ENCODE data around the gene EML4. TPM values are rescaled to one million over a fixed set of nuclear protein-coding genes. Genes with fewer than 3 reads are reported as not detected.

EML4 gene
- total RNA-seq, 1 donor from 2014 or later, result 68.2 TPM

- H3K4me1 ChIP-seq (ENCODE audit: insufficient read depth, low read length), result no peaks in the 10 kb centered on the region
- no peak overlapping the region for H2AFZ ChIP-seq (ENCODE audit: low read depth, low read length)
- FAIRE-seq, result no peak
- H3K27ac Mint-ChIP-seq (ENCODE audit: unreplicated experiment), result no peak overlapping the region
- no peak overlapping the region for H3K4me3 Mint-ChIP-seq (ENCODE audit: unreplicated experiment)
- H3K36me3 Mint-ChIP-seq (ENCODE audit: low read depth, unreplicated experiment), result peaks cover 7% of the 10 kb centered on the region
- no peak overlapping the region for H3K4me2 ChIP-seq (ENCODE audit: low read length)
- H3K27ac ChIP-seq (ENCODE audit: low read depth, low read length), result no peak overlapping the region
- no peak overlapping the region for H3K4me3 ChIP-seq (ENCODE audit: insufficient read depth, low read depth, low read length)
- H4K20me1 ChIP-seq (ENCODE audit: insufficient read depth, low read length), result peaks cover 37% of the 10 kb centered on the region
- no peak for DNase-seq (ENCODE audit: low read depth)
- no peaks in the 10 kb centered on the region for H3K36me3 ChIP-seq (ENCODE audit: insufficient read depth, low read length)
- no peak for TF ChIP-seq EZH2 (IDR thresholded peaks at IDR 0.05; ENCODE audit: insufficient read depth, low read length)
- TF ChIP-seq CTCF (IDR thresholded peaks at IDR 0.05; ENCODE audit: insufficient read depth, low read depth, low read length), result no peak
- H3K9me3 ChIP-seq (ENCODE audit: insufficient read depth, low read depth, low read length), result no peaks in the 10 kb centered on the region
- H3K27me3 Mint-ChIP-seq (ENCODE audit: low read depth, unreplicated experiment), result no peaks in the 10 kb centered on the region
- no peaks in the 10 kb centered on the region for H3K27me3 ChIP-seq (ENCODE audit: insufficient read depth, low read length)
- peaks cover 92% of the 10 kb centered on the region for H3K79me2 ChIP-seq (ENCODE audit: insufficient read depth, low read length)
- H3K9me3 Mint-ChIP-seq (ENCODE audit: unreplicated experiment), result peaks cover 2% of the 10 kb centered on the region
- H3K4me1 Mint-ChIP-seq (ENCODE audit: low read depth, unreplicated experiment), result peaks cover 13% of the 10 kb centered on the region
- no peak overlapping the region for H3K9ac ChIP-seq (ENCODE audit: low read length)
These were observed 9.2 kb downstream of the EML4 start for GRCh38 chr2:42178335-42178734.

- H3K4me1 Mint-ChIP-seq (ENCODE audit: low read depth, unreplicated experiment), result peaks cover 20% of the 10 kb centered on the region
- no peak overlapping the region for H2AFZ ChIP-seq (ENCODE audit: low read depth, low read length)
- H3K79me2 ChIP-seq (ENCODE audit: insufficient read depth, low read length), result peaks cover 89% of the 10 kb centered on the region
- no peak overlapping the region for H3K27ac ChIP-seq (ENCODE audit: low read depth, low read length)
- H3K36me3 Mint-ChIP-seq (ENCODE audit: low read depth, unreplicated experiment), result peaks cover 7% of the 10 kb centered on the region
- H3K4me3 ChIP-seq (ENCODE audit: insufficient read depth, low read depth, low read length), result no peak overlapping the region
- no peak overlapping the region for H3K9ac ChIP-seq (ENCODE audit: low read length)
- peaks cover 37% of the 10 kb centered on the region for H4K20me1 ChIP-seq (ENCODE audit: insufficient read depth, low read length)
- no peaks in the 10 kb centered on the region for H3K27me3 Mint-ChIP-seq (ENCODE audit: low read depth, unreplicated experiment)
- no peak overlapping the region for H3K4me3 Mint-ChIP-seq (ENCODE audit: unreplicated experiment)
- no peak for DNase-seq (ENCODE audit: low read depth)
- no peak overlapping the region for H3K4me2 ChIP-seq (ENCODE audit: low read length)
- TF ChIP-seq EZH2 (IDR thresholded peaks at IDR 0.05; ENCODE audit: insufficient read depth, low read length) (no peak), CTCF (IDR thresholded peaks at IDR 0.05; ENCODE audit: insufficient read depth, low read depth, low read length) (no peak)
- no peak for FAIRE-seq
- peaks cover 2% of the 10 kb centered on the region for H3K9me3 Mint-ChIP-seq (ENCODE audit: unreplicated experiment)
- no peak overlapping the region for H3K27ac Mint-ChIP-seq (ENCODE audit: unreplicated experiment)
- no peaks in the 10 kb centered on the region for H3K4me1 ChIP-seq (ENCODE audit: insufficient read depth, low read length)
- H3K9me3 ChIP-seq (ENCODE audit: insufficient read depth, low read depth, low read length), result no peaks in the 10 kb centered on the region
- H3K36me3 ChIP-seq (ENCODE audit: insufficient read depth, low read length), result no peaks in the 10 kb centered on the region
- no peaks in the 10 kb centered on the region for H3K27me3 ChIP-seq (ENCODE audit: insufficient read depth, low read length)
These were observed 11.1 kb downstream of the EML4 start for GRCh38 chr2:42180300-42180699.

GRCh38 chr2:42182654-42183308 is 13.6 kb downstream of the EML4 start:
- Histone ChIP-seq H3K9me3 (ENCODE audit: insufficient read depth, low read depth, low read length) (no peaks in the 10 kb centered on the region), H3K27me3 (ENCODE audit: insufficient read depth, low read length) (no peaks in the 10 kb centered on the region), H3K9ac (ENCODE audit: low read length) (no peak overlapping the region), H3K36me3 (ENCODE audit: insufficient read depth, low read length) (no peaks in the 10 kb centered on the region), H3K4me2 (ENCODE audit: low read length) (no peak overlapping the region), H3K27ac (ENCODE audit: low read depth, low read length) (no peak overlapping the region), H4K20me1 (ENCODE audit: insufficient read depth, low read length) (peaks cover 31% of the 10 kb centered on the region), H3K4me1 (ENCODE audit: insufficient read depth, low read length) (no peaks in the 10 kb centered on the region), H3K4me3 (ENCODE audit: insufficient read depth, low read depth, low read length) (no peak overlapping the region), H3K79me2 (ENCODE audit: insufficient read depth, low read length) (peaks cover 80% of the 10 kb centered on the region), H2AFZ (ENCODE audit: low read depth, low read length) (no peak overlapping the region)
- no peak overlapping the region for H3K4me3 Mint-ChIP-seq (ENCODE audit: unreplicated experiment)
- DNase-seq (ENCODE audit: low read depth) (no peak), FAIRE-seq (no peak)
- no peak overlapping the region for H3K27ac Mint-ChIP-seq (ENCODE audit: unreplicated experiment)
- H3K9me3 Mint-ChIP-seq (ENCODE audit: unreplicated experiment), result peaks cover 2% of the 10 kb centered on the region
- TF ChIP-seq EZH2 (IDR thresholded peaks at IDR 0.05; ENCODE audit: insufficient read depth, low read length) (no peak), CTCF (IDR thresholded peaks at IDR 0.05; ENCODE audit: insufficient read depth, low read depth, low read length) (no peak)
- H3K4me1 Mint-ChIP-seq (ENCODE audit: low read depth, unreplicated experiment), result peaks cover 29% of the 10 kb centered on the region
- peaks cover 9% of the 10 kb centered on the region for H3K36me3 Mint-ChIP-seq (ENCODE audit: low read depth, unreplicated experiment)
- no peaks in the 10 kb centered on the region for H3K27me3 Mint-ChIP-seq (ENCODE audit: low read depth, unreplicated experiment)

Measured in astrocyte (in vitro differentiated cells and primary cell).